Neural cell (in vitro differentiated cells): ENCODE data around the gene ACOT13.

ENCODE experiments used
- EZH2 ChIP-seq: fragments of 200-600, 300-800 bp; shearing (Covaris generic), sonication (generic); IDR thresholded peaks from 2 replicates; pipeline ENCODE4 v1.6.1; 2014; ENCODE audit warnings: antibody characterized with exemption, low read length, borderline replicate concordance, mild to moderate bottlenecking; ENCODE audit not compliant: insufficient read depth, poor library complexity, severe bottlenecking
- RAD21 ChIP-seq: fragments of 450-650 bp; conservative IDR thresholded peaks from 2 replicates; pipeline ENCODE4 v1.6.1; 2014; ENCODE audit warnings: antibody characterized with exemption, mild to moderate bottlenecking, moderate library complexity
- TF ChIP-seq, protein P1 (sequence below): fragments of 450-650 bp; IDR thresholded peaks from 2 replicates; pipeline ENCODE4 v1.5.1; 2014; ENCODE audit warnings: antibody characterized with exemption, mild to moderate bottlenecking, moderate library complexity; ENCODE audit not compliant: poor library complexity, severe bottlenecking
- TF ChIP-seq, protein P2 (sequence below): IDR thresholded peaks from 2 replicates; pipeline ENCODE4 v1.6.1; 2012; ENCODE audit warnings: borderline replicate concordance

DNA sequence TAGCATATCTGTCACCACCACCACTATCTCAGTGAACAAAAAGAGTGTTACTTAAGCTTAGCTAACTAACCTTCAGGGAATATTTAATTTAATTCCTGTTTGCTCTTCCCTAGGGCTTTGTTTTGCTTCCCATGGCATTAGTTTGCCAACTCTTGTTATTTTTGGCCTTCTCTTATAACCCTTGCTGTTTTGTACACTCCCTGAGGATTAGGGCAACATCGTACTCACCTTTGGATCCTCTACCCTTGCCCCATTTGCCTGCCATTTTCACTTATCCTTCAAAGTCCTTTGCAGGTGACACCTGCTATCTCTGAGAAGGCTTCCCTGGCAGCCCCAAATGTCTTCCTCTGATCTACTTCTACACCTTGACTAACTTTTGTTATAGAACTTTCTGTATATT is 23.7 kb downstream of the ACOT13 start:
- TF ChIP-seq, protein P1, sequence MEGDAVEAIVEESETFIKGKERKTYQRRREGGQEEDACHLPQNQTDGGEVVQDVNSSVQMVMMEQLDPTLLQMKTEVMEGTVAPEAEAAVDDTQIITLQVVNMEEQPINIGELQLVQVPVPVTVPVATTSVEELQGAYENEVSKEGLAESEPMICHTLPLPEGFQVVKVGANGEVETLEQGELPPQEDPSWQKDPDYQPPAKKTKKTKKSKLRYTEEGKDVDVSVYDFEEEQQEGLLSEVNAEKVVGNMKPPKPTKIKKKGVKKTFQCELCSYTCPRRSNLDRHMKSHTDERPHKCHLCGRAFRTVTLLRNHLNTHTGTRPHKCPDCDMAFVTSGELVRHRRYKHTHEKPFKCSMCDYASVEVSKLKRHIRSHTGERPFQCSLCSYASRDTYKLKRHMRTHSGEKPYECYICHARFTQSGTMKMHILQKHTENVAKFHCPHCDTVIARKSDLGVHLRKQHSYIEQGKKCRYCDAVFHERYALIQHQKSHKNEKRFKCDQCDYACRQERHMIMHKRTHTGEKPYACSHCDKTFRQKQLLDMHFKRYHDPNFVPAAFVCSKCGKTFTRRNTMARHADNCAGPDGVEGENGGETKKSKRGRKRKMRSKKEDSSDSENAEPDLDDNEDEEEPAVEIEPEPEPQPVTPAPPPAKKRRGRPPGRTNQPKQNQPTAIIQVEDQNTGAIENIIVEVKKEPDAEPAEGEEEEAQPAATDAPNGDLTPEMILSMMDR = no peak
- no peak for TF ChIP-seq EZH2
- TF ChIP-seq RAD21 = no peak
- TF ChIP-seq, protein P2, sequence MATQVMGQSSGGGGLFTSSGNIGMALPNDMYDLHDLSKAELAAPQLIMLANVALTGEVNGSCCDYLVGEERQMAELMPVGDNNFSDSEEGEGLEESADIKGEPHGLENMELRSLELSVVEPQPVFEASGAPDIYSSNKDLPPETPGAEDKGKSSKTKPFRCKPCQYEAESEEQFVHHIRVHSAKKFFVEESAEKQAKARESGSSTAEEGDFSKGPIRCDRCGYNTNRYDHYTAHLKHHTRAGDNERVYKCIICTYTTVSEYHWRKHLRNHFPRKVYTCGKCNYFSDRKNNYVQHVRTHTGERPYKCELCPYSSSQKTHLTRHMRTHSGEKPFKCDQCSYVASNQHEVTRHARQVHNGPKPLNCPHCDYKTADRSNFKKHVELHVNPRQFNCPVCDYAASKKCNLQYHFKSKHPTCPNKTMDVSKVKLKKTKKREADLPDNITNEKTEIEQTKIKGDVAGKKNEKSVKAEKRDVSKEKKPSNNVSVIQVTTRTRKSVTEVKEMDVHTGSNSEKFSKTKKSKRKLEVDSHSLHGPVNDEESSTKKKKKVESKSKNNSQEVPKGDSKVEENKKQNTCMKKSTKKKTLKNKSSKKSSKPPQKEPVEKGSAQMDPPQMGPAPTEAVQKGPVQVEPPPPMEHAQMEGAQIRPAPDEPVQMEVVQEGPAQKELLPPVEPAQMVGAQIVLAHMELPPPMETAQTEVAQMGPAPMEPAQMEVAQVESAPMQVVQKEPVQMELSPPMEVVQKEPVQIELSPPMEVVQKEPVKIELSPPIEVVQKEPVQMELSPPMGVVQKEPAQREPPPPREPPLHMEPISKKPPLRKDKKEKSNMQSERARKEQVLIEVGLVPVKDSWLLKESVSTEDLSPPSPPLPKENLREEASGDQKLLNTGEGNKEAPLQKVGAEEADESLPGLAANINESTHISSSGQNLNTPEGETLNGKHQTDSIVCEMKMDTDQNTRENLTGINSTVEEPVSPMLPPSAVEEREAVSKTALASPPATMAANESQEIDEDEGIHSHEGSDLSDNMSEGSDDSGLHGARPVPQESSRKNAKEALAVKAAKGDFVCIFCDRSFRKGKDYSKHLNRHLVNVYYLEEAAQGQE = no peak
